Choroid plexus epithelial cell (primary cell): Measurements from ENCODE around the gene ZNF462.
"Not testable (repeated sequence)": the region's sequence is repeated elsewhere in the genome, so short reads cannot be mapped to it uniquely, and the experiment has no call there.

Experiments used
- DNase-seq: peaks from one replicate; pipeline ENCODE4 v3.0.0-alpha.2; 2010; ENCODE audit warnings: low read depth
- H3K4me3 ChIP-seq: 2 replicates; pipeline ENCODE4 v1.5.1; 2011; ENCODE audit warnings: low read depth, mild to moderate bottlenecking, control low read depth, low read length, moderate library complexity
- TF ChIP-seq, protein P1 (sequence below): conservative IDR thresholded peaks from 2 replicates; pipeline ENCODE4 v1.5.1; 2011; ENCODE audit warnings: low read depth, mild to moderate bottlenecking, control low read depth, inconsistent platforms, low read length, moderate library complexity

ZNF462 gene

GRCh38 chr9:106829666-106830408 lies 33.1 kb upstream of the ZNF462 start:
- TF ChIP-seq, protein P1, sequence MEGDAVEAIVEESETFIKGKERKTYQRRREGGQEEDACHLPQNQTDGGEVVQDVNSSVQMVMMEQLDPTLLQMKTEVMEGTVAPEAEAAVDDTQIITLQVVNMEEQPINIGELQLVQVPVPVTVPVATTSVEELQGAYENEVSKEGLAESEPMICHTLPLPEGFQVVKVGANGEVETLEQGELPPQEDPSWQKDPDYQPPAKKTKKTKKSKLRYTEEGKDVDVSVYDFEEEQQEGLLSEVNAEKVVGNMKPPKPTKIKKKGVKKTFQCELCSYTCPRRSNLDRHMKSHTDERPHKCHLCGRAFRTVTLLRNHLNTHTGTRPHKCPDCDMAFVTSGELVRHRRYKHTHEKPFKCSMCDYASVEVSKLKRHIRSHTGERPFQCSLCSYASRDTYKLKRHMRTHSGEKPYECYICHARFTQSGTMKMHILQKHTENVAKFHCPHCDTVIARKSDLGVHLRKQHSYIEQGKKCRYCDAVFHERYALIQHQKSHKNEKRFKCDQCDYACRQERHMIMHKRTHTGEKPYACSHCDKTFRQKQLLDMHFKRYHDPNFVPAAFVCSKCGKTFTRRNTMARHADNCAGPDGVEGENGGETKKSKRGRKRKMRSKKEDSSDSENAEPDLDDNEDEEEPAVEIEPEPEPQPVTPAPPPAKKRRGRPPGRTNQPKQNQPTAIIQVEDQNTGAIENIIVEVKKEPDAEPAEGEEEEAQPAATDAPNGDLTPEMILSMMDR, result no peak
- no peak overlapping the region for H3K4me3 ChIP-seq
- no peak for DNase-seq

DNA sequence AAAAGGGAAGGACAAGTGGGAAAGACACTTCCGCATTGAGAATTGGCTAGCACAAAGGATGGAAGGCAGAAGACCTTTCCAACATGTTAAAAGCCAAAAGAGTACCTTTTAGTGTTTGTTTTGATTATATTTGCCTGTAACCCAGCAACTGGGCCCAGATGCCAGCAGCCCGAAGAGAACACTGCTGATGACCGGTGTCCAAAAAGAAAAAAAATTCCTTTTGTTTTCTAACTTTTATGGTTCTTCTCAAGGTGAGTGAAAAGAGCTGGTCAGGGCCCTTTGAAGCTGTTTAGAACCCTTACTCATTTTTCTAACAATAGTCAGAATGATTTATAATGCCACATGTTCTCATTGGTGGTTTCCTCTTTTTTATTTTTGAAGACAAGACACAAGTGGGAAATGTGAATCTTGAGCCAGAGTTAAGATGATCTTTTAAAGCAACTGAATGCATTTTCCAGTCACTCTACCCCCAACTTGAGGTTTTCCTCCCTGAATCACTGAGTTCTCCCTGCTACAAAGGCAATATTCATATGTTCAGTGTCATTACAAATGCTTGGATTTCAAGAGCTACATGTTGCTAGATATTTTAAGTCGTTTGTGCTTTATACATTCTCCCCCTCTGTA lies 32.3 kb upstream of the ZNF462 start:
- DNase-seq, result no peak
- TF ChIP-seq, protein P1, result no peak
- no peak overlapping the region for H3K4me3 ChIP-seq

- TF ChIP-seq, protein P1, result no peak
- DNase-seq, result no peak
- no peak overlapping the region for H3K4me3 ChIP-seq
These were observed 28.1 kb upstream of the ZNF462 start for GRCh38 chr9:106834888-106835287.

DNA sequence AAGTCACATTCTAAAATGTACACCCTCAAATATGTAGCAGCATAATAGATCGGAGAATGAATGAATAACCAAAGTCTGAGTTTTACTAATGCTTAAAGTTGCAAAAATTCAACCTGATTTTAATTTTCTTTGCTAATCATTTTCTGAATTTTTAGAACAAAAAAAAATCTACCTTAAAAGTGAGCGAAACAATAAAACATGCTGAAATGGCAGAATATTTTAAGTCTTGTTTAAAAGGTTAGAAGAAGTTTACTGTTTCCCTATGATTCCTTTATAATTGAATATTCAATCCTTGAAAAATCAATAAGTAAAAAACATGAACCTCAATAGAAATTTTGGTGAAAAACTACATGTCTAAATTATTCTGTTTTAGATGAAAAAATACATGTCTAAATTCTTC lies 27.1 kb upstream of the ZNF462 start:
- DNase-seq, result no peak
- TF ChIP-seq, protein P1, result no peak

GRCh38 chr9:106843371-106843770 lies 19.6 kb upstream of the ZNF462 start:
- TF ChIP-seq, protein P1, result no peak
- peak; percentile 30 for DNase-seq
- H3K4me3 ChIP-seq, result no peak overlapping the region

More for the DNA sequence above, 27.1 kb upstream of the ZNF462 start:
- H3K4me3 ChIP-seq, result no peak overlapping the region

GRCh38 chr9:106846307-106846706 lies 16.7 kb upstream of the ZNF462 start:
- no peak for DNase-seq
- H3K4me3 ChIP-seq, result no peak overlapping the region
- TF ChIP-seq, protein P1, result no peak

GRCh38 chr9:106846857-106847256 lies 16.1 kb upstream of the ZNF462 start:
- no peak overlapping the region for H3K4me3 ChIP-seq
- peak; percentile 67 for DNase-seq
- TF ChIP-seq, protein P1, result no peak

DNA sequence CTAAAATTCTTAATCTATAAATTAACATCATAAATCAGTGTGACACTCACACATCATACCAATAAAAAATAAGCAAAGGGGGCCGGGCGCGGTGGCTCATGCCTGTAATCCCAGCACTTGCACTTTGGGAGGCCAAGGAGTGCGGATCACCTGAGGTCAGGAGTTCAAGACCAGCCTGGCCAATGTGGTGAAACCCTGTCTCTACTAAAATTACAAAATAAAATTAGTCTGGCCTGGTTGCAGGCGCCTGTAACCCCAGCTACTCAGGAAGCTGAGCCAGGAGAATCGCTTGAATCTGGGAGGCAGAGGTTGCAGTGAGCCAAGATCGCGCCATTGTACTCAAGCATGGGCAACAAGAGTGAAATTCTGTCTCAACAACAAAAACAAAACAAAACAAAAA lies 11.3 kb upstream of the ZNF462 start:
- DNase-seq, H3K4me3 ChIP-seq: not testable (repeated sequence)
